ENCODE results near the gene ZNF724.

GRCh38 chr19:23286477-23286876 lies 36.3 kb upstream of the ZNF724 start:
- TF ChIP-seq, protein P1, sequence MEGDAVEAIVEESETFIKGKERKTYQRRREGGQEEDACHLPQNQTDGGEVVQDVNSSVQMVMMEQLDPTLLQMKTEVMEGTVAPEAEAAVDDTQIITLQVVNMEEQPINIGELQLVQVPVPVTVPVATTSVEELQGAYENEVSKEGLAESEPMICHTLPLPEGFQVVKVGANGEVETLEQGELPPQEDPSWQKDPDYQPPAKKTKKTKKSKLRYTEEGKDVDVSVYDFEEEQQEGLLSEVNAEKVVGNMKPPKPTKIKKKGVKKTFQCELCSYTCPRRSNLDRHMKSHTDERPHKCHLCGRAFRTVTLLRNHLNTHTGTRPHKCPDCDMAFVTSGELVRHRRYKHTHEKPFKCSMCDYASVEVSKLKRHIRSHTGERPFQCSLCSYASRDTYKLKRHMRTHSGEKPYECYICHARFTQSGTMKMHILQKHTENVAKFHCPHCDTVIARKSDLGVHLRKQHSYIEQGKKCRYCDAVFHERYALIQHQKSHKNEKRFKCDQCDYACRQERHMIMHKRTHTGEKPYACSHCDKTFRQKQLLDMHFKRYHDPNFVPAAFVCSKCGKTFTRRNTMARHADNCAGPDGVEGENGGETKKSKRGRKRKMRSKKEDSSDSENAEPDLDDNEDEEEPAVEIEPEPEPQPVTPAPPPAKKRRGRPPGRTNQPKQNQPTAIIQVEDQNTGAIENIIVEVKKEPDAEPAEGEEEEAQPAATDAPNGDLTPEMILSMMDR (IDR thresholded peaks at IDR 0.05): no peak
- TF ChIP-seq POLR2A (IDR thresholded peaks at IDR 0.05): no peak
